GM18870 (cell line): Measurements from ENCODE around the gene TERT.
"Not testable (repeated sequence)": the region's sequence is repeated elsewhere in the genome, so short reads cannot be mapped to it uniquely, and the experiment has no call there.

Experiments used
- ATAC-seq: cut with Tn5 transposase; IDR thresholded peaks from one replicate; pipeline ENCODE4 v1.9.1; 2021; ENCODE audit warnings: moderate library complexity; ENCODE audit not compliant: unreplicated experiment

TERT gene

DNA sequence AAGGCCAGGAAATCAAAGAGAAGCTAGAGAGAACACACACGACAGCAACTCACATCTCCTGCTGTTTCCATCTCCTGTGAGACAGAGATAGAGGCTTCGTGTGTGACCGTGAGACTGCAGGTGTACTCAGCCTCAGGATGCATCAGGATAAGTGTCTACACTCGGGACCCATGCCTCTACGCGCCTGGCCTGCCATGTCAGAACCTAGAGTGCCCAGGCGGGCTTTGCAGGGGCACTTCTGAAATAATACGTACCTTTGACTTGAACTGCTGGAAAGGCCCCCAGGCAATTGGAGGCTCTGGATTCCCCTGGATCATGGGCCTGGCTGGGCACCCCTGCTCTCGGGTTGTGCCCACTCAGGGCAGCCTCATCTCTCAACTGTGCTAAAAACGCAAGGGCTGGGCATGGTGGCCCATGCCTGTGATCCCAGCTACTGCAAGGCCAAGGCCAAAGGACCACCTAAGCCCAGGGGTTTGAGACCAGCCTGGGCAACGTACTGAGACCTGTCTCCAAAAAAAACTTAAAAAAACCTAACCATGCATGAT, 37.1 kb upstream of the TERT start:
- no peak for ATAC-seq

DNA sequence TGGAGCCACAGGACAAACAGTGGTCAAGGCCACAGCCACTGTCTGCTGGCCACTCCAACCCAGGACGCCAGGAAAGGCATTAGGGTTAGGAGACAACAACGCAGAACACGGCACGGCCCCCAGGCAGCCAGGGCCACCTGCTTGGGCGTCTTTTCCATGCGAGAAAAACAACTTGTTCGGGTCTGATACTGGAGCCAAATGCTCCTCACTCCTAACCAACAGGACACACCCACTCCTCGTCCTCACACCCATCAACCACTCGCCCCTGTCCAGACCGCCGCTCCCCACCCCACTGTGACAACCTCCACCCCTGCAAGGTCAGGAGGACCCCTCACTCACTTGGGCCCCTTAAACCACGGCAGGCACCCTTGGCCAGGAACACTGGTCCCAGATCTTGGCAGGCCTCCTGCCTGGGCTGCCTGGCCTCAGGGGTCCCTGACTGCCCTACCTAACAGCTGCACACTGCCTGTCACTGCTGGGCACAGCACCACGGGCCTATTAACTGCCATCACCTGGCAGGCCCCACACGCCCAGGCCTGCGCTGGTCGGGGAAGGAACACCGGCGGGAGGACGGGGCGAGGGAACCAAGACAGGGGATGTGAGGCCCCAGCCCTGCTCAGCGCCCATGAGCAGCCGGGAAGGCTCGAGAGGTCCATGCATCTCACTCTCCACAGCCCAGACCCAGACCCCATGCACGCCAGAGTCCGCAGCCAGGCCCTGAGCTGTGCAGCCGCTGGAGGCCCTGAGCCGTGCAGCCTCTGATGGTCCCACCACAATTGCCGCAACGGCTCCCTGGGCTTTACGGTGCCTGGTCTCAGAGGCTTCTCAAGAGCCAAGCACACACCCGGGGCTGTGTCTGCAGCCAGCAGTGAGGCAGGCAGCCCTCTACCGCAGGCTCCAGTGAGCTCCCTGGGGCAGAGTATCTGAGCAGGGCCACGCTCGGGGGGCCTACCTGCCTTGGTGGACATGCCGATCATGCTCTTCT, 36.3 kb upstream of the TERT start:
- no peak for ATAC-seq

DNA sequence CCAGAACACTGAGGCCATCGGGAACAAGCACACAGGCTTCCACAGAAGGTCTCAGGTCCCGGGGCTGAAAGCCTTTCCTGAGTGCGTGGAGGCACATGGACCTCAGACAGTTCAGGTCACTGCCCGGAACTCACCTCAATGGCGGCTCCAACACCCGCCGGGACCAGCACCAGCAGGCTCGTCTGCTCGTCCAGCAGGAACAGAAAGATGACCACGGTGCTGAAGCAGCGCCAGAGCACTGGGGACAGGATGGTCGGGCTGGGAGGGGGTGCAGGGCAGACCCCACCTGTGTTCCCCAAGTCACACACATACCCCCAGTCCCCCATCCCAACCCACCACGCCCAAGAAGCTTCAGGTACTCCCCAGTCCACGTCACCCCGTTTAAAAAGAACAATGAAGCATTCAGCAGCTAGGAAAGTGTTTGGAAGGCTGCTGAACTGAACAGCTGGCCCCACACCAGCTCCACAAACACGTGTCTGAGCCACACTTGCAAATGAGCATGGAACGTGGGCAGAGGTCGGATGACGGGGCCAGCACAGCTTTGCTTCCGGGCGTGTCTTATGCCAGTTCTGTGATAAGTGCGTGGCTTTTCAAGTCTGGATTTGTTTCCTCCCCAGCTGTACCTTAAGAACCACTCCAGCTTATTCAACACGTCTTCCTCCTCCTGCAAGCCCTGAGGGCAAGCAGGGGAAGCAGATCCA, 35.4 kb upstream of the TERT start:
- no peak for ATAC-seq

DNA sequence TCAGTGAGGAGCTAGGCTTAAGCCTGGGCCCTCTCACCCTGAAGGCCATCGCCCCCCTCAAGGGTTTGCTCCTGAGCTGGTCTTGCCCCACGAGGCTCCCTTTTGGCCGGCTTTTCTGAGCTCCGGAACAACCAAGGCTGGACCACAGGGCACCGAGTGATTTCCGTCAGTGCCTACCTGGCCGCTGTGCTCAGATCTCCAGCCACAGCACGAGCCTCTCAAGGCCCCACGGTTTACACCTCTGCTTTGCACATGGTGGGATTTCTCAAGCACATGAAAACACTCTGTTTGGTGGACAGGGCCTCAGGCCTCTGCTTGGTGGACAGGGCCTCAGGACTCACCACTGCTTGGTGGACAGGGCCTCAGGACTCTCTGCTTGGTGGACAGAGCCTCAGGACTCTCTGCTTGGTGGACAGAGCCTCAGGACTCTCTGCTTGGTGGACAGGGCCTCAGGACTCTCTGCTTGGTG, 34.3 kb upstream of the TERT start:
- no peak for ATAC-seq

DNA sequence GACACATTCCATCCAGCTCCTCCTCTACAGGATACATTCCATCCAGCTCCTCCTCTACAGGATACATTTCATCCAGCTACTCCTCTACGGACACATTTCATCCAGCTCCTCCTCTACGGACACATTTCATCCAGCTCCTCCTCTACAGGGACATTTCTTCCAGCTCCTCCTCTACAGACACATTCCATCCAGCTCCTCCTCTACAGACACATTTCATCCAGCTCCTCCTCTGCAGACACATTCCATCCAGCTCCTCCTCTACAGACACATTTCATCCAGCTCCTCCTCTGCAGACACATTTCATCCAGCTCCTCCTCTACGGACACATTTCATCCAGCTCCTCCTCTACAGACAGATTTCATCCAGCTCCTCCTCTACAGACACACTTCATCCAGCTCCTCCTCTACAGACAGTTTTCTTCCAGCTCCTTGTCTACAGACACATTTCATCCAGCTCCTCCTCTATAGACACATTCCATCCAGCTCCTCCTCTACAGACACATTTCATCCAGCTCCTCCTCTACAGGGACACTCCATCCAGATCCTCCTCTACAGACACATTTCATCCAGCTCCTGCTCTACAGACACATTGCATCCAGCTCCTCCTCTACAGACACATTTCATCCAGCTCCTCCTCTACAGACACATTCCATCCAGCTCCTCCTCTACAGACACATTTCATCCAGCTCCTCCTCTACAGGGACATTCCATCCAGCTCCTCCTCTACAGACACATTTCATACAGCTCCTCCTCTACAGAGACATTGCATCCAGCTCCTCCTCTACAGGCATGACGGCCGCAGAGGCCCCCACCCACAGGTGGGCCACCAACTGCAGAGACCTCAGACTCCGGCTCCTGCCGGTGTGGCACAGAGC, 33.6 kb upstream of the TERT start:
- not testable (repeated sequence) for ATAC-seq

DNA sequence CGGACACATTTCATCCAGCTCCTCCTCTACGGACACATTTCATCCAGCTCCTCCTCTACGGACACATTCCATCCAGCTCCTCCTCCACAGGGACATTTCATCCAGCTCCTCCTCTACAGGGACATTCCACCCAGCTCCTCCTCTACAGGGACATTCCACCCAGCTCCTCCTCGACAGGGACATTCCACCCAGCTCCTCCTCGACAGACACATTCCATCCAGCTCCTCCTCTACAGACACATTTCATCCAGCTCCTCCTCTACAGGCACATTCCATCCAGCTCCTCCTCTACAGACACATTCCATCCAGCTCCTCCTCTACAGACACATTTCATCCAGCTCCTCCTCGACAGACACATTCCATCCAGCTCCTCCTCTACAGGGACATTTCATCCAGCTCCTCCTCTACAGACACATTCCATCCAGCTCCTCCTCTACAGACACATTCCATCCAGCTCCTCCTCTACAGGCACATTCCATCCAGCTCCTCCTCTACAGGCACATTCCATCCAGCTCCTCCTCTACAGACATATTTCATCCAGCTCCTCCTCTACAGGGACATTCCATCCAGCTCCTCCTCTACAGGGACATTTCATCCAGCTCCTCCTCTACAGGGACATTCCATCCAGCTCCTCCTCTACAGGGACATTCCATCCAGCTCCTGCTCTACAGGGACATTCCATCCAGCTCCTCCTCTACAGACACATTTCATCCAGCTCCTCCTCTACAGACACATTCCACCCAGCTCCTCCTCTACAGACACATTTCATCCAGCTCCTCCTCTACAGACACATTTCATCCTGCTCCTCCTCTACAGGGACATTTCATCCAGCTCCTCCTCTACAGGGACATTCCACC, 32.3 kb upstream of the TERT start:
- ATAC-seq: not testable (repeated sequence)

DNA sequence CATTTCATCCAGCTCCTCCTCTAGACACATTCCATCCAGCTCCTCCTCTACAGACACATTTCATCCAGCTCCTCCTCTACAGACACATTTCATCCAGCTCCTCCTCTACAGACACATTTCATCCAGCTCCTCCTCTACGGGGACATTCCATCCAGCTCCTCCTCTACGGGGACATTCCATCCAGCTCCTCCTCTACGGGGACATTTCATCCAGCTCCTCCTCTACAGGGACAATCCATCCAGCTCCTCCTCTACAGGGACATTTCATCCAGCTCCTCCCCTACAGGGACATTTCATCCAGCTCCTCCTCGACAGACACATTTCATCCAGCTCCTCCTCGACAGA, 31.6 kb upstream of the TERT start:
- not testable (repeated sequence) for ATAC-seq

DNA sequence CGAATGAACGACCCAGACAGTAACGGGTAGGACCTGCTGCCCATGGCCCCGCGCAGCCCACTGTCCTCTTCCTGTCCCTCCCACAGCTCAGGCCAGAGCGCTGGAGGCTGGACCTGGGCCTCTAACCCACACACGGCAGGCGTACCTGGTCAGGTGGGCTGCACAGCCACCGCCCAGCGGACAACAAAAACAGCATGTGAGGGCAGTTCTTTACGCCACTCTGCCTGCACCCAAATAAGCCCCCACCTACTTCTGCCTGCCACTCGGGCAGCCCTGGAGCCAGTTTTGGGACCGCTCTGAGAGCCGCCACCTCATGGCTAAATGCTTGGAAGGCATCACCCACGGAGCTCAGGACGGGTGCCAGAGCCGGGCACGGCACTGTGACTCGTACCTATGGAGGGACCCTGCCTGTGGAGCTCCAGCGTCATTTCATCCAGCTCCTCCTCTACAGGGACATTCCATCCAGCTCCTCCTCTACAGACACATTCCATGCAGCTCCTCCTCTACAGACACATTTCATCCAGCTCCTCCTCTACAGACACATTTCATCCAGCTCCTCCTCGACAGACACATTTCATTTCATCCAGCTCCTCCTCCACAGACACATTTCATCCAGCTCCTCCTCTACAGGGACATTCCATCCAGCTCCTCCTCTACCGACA, 31.1 kb upstream of the TERT start:
- ATAC-seq: no peak

DNA sequence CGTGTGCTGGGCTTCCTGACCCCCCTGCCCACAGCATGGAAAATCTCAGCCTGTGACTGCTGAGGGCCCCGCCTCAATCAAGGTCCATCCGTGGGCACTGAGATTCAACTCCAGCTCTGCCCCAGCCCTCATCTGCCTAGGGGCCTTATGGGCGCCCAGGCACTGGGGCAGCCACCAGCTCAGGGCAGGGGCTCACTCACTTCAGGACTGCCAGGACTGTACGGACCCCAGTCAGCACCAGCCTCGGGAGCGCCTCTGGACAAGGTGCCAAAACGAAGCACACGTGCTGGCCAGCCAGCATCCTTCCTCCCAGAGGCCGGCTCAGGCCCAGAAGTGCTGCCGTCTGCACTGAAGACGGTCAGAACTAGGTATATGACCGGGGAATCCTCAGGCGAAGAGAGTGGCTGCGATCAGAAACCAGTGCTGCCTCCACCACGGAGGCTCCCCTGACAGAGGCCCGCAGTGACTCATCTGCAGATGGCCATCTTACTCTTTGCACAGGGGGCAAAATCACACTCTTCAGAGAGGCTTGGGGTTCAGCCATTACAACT, 30.4 kb upstream of the TERT start:
- no peak for ATAC-seq

DNA sequence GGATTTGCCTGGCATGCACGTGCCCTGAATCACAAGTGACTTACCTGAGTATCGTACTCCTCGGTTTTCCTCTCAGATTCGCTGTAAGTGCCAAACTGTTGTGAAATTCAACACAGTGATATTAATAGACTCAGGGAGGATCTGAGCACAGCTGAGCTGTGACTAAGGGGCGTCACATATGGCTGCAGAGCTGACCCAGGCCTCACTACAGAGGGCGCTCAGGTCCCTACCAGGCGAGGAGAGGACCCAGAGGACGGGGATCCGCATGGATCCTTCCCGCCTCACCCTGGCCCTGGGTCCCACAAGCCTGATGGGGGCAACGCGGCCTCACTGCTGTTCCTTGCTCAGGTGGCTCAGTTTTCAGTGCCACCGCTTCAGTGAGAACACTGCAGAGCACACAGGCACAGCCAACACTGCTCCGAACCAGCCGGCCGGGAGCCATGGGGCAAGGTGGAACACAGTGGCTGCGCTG, 29.9 kb upstream of the TERT start:
- no peak for ATAC-seq

DNA sequence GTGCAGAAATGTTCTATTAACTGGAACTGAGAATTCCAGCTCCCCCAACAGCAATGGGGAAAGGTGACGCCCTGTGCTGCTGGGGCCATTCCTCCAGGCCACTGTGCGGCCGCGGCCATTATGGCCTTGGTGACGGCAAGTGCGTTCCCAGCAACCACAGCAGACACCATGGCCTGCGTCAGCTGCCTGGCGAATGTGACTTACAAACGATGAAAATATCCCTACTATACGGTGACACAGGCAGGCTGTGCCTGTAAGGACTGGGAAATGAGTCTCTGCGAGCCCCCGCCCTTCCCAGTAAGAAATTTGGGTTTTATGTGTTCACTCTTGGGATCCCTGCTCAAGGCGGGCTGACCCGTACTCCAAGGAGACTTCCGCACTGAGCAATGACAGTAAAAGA, 29.4 kb upstream of the TERT start:
- ATAC-seq: no peak

DNA sequence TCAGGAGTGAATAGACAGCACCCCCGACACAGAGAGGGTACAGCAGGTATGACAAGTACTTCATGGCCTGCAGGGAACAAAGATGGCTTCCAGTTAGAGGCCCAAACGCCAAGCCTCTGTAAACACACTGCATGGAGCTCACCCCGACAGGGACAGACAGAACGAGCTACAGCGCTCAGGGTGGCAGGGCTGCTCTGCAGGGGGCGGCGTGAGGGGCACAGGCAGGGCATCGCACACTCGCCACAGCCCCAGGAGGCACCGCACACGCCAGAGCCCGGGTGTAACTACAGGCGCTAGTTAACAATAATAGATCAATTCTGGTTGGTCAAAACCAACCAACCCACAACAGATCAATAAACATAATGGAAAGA, 28.9 kb upstream of the TERT start:
- ATAC-seq: no peak

DNA sequence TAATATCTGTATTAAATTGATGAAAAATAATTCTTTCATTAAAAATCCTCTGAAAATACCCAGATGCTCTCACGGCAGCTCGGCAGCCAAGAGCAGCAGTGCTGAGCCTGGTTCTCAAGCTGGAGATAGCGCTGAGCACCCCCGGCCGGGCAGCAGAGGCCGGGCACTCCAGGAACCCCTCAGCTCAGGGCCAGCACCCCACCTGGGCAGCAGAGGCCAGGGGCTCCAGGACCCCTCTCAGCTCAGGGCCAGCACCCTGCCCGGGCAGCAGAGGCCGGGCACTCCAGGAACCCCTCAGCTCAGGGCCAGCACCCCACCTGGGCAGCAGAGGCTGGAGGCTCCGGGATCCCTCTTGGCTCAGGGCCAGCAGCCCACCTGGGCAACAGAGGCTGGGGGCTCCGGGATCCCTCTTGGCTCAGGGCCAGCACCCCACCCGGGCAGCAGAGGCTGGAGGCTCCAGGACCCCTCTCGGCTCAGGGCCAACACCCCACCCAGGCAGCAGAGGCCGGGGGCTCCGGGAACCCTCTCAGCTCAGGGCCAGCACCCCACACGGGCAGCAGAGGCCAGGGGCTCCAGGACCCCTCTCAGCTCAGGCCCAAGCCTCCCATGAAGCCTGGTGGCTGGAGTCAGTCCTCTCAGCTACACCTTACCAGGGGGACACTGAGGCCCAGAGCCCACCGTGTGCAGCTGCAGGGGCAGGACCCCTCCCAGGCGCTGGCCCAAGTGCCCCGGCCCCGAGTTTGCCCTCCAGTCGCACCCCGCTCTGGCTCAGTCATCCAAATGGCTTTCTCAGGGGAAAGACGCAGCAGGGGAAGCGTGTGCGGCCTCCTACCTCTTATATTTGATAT, 28.3 kb upstream of the TERT start:
- no peak for ATAC-seq

DNA sequence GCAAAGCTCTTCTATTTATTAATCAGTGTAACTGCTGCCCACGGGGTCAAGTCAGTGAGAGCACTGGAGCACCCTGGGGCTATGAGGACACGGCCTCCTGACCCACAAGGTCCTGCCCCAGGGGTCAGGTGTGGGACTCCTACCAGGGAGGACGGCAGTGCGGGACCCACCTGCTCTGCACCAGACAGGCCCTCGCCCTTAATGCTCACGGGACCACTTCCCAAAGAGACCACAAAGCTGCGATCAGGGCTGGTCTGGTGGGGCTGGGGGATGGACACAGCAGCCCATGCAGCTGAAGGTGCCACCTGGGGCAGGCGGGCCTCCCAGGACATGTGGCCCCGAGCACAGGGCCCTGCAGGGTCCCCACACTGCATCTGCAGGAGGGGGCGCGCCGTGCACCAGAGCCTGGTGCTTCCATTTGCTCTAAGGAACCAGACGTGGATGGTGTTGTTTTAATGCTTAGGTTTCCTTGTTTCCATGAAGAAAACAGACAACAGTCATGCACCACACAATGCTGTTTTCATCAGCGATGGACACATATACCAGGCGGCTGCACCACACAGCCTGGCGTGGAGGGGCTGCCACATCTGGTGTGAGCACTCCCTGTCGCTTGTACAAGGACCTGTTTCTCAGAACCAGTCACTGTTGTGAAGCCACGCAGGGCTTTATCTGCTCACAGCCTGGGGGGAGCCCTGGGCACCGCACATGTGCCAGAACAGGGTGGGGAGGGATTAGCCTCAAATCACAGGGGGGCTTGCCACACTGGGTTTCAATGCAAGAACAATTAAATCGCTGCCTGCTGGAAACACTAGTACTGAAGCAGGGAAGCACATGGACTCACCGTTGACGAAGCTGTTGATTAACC, 27.4 kb upstream of the TERT start:
- no peak for ATAC-seq

DNA sequence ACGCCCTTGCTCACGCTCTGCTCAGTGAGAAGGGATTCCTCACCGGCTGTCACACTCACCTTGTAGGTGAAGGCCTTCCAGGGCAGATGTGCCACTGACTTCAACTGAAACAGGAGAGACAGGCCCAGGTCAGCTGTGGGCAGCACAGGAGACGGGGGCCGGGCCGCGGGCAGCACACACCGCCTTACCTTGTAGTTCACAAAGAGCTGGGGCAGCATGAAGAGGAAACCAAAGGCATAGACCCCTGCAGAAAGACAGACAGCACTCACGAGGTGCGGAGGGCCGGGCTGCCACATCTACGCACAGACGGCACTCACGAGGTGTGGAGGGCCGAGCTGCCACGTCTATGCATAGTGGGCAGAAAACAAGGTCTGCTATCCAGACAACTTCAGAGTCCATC, 26.7 kb upstream of the TERT start:
- ATAC-seq: no peak

DNA sequence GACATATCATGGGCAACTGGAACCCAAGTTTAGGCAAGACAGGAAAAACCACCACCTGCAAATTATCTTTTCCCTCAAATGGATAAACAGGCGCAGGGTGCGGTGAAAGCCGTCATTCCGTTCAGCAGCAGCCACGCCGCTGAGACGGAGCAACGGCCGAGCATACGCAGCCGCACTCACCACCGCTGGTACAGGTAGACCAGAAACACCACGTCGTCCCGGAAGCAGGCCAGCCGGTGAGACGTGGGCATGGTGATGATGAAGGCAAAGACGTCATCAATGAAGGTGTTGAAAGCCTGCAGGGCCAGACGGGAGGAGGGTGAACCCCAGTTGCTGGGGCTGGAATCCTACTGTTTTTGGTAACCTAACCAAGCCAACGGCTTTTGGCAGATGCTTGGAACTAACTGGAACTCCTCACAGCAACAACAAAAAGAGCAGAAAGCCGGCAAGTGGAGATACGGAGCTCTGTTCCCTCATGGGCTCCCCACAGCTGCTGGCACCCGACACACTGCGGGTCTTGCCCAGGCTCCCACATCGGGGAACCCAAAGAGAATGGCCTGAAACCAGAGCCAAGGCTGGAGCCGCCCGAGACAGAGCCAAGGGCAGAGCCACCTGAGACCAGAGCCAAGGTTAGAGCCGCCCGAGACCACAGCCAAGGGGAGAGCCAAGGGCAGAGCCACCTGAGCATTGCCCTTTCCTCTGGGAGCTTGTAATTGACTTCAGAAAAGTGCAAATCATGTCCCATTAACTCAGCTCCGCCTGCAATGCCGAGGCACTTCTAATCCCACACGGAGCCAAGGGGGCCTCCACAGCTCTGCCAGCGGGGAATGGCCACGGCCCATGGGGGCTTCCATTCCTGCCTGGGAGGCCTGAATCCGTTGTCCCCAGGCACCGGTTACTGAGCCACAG, 25.8 kb upstream of the TERT start:
- ATAC-seq: no peak
